Activated CD8-positive, alpha-beta memory T cell treated with anti-CD3 and anti-CD28 coated beads for 36 hours (primary cell): ENCODE measurements around the gene SPTLC1. TPM values are rescaled to one million over a fixed set of nuclear protein-coding genes. Genes with fewer than 3 reads are reported as not detected.
"Not testable (repeated sequence)": the region's sequence is repeated elsewhere in the genome, so short reads cannot be mapped to it uniquely, and the experiment has no call there.

Experiments
- CTCF ChIA-PET: fragments of 350-600 bp; sonication (Branson Sonifier 250); formaldehyde crosslinking; loops from one replicate; lab custom pipeline; 2021; ENCODE audit warnings: antibody characterized with exemption; lab: Charles Lee
- POLR2A ChIA-PET: fragments of 350-600 bp; sonication (Branson Sonifier 250); formaldehyde crosslinking; loops from one replicate; lab custom pipeline; 2021; ENCODE audit warnings: antibody characterized with exemption; lab: Charles Lee
- total RNA-seq, 2 experiments: library from RNA; stranded (reverse); gene quantifications; one replicate each; pipeline ENCODE4 v1.2.3, GENCODE V29; 2021

SPTLC1 gene
- total RNA-seq, 2 experiments from 2014 or later: 58.7 to 61.3 TPM

DNA sequence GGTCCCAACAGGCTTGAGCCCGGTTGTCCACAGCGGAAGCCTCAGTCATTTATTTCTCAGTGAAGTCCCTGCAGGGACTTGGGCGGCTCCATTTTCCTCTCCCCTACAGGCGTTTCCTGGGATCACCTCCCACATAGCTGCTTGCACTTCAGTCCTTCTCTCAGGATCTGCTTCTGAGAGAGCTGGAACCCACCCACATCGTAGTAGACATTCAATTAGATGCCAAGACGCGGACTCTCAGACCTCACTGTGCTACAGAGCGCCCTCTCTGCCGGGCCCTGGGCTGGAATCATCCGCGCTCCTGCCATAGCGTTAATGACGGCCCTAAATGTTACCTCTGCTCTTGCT lies 111.2 kb downstream of the SPTLC1 start:
- ChIA-PET POLR2A (no interaction called here), CTCF (no interaction called here)

DNA sequence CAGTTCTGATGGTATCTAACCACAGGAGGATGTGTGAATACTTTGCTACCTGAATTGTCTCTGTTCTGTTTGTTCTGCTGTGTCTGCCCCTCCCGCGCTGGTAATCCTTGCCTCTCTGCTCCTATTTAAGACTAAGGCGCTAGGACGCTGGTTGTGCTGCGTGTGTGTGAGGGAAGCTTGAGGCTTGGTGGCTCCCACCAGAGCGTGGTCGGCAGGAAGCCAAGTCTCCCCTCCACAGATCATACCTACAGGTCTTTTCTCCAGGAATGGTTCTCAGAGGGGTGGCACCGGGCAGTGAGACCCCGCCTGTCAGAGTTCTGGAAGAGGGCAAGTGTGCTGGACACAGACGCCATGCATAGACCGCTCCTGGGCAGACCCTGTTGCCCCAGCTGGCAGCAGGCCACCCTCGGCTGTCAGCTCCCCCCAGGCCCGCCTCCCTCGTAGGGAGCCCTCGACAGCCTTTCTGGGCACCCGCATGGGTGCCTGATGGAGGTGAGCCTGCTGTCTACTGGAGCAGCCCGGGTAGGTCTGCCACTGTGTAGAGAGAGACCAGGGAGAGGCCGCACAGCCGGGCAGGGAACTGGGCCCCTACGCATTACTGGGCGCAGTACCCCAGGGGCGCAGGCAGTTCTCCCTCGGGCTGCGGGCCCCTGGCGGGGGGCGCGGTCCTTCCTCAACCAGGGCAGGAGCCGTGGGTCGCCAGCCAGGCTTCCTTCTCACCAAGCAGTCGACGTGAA lies 111.7 kb downstream of the SPTLC1 start:
- CTCF ChIA-PET: no interaction called here
- POLR2A ChIA-PET: no interaction called here

DNA sequence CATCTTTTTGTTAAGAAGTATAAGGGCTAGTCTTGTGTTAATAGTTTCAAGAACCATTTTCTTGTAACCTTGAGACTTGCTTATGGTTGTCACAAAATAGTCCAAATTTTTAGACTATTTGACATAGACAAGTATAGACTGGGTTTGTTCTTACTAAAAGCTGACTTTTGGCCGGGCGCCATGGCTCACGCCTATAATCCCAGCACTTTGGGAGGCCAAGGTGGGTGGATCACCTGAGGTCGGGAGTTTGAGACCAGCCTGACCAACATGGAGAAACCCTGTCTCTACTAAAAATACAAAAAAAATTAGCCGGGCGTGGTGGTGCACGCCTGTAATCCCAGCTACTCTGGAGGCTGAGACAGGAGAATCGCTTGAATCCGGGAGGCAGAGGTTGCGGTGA lies 113.3 kb downstream of the SPTLC1 start:
- POLR2A ChIA-PET: interaction anchor here (0.6 kb wide), 1 partner anchor 828 kb away, joined by 4 read pairs; no protein-coding TSS in a partner anchor
- CTCF ChIA-PET: not testable (repeated sequence)

DNA sequence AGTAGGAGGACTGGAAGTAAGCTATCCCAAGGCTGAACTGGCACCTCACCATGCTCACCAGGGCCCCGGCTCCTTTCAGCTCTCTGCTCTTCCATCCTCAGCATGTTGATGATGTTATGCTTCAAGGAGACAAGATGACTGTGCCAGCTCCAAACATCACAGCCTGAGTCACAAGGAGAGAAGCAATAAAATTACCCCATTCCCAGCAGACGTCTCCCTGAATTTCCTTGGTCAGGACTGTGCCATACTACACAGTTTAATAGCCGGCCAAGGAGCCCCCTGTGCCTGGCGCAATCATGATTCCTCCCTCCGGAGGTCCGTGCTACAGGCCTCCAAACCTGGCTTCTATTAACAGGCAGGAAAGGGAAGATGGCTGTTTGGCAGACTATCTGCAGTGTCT lies 114.0 kb downstream of the SPTLC1 start:
- CTCF ChIA-PET: no interaction called here
- POLR2A ChIA-PET: no interaction called here

DNA sequence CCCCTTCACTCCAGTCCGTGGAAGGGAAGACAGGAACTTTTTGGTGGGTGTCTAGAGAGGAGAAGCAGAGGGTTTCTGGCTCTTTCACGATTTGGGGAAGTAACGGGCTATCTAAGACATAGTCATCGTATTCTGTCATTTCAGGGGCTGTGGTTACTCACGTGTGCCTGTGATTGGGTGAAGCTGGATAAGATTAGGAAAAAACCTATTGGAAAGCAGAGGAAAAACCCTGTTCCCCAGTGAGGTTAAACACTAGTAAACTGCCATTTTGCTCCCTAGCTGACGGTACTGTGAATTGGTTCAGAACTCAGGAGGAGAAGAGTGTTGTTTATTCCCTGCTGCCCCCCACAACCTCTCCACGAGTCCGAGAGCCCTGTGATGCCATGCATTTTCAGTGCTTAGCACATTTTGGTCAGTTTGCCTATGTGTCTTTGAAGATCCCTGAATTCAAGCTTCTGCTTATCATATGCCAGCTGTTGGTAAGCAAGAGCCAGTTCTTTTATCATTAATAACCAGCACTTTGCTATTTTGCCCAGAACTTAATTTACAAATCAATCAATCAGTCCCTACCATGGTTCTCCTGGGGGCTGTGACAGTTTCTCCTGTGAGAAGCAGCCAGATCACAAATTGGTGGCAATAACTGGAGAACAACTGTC lies 120.1 kb downstream of the SPTLC1 start:
- ChIA-PET POLR2A (no interaction called here), CTCF (no interaction called here)

DNA sequence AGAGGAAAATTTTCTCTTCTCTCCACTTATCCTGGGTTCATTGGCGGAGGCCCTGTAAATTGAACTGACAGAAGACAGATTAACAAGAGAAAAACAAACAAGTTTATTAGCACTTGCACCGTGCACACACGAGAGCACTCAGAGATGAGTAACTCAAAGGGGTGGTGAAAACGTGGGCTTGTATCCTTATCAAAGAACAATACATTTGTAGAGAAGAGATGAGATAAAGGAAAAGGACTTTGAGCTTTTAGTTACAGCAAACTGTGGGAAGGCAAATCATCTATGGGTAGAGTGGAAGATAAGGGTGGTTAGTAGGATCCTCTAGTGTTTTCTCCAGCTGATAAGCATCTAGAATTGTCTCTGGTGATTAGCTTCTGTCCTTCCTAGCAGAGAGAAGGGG lies 120.8 kb downstream of the SPTLC1 start:
- CTCF ChIA-PET: no interaction called here
- POLR2A ChIA-PET: no interaction called here

DNA sequence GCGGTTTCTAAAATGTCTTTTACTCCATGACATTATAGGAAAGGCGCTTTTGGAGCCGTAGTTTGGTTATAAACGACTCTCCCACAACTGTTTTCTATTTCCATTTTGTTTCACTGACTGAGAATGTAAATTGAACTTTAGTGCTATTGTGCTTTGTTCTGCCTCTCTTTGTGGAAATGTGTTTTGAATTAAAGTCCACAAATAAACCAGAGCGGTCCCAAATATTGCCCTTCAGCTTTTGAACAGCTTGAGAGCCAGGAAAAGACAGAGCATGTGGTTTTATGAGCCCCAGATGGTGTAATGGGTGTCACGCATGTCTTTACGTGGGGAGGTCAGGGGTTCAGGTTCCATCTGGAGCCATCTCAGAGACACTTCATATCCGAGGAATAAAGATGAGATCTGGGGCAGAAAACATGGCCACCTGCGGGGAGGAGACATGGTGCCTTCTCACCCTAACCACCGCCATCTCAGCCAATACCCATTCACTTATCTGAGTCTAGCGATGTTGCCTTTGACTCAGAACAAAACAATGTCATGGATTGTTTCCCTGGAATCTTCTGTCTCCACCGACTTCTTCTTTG lies 122.7 kb downstream of the SPTLC1 start:
- ChIA-PET POLR2A (no interaction called here), CTCF (no interaction called here)

DNA sequence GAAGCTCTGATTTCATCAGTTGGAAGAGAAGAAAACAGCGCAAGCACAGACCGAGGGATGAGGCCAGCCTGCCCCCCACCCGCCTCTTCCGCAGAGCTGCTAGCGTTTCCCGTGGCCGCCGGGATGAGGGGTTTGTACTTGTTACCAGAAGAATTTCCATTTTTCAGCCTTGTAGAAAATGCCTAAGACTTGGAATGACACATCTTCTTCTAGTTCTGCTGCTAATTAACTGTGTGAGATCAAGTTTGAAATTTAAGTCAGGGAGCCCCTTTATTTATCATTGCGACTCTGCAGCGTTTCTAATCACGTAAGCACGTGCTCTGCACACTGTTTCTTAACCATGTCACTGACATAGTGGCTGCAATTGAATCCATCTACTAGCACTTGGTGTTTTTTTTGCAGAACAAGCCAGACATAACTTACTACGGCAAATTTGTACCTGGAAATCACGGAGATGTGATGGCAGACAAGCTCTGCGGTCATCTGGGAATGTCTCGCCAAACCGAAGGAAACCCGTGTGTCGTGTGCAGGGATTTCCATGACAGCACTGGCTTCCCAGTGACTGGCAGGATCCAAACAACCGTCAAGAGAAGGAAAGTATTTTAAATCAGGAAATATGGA lies 123.4 kb downstream of the SPTLC1 start:
- ChIA-PET POLR2A (no interaction called here), CTCF (no interaction called here)

DNA sequence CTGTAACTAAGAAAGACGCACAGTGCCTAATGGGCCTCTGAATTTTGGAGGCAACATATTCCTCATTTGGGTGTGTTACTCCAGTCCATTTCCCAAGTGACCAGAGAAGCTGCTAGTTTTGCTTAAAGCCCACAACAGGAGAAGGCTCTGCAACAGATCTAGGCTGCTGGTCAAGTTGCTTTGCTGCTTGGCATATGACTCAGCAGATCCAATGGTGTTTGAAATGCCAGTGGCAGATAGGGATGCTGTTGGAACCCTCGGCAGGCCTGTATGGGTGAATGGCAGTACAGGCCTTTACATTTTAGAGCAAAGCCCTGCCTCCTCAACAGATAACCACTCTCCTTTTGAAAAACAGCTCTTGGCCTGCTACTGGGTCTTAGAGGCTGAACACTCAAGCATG lies 129.0 kb downstream of the SPTLC1 start:
- CTCF ChIA-PET: no interaction called here
- POLR2A ChIA-PET: no interaction called here

DNA sequence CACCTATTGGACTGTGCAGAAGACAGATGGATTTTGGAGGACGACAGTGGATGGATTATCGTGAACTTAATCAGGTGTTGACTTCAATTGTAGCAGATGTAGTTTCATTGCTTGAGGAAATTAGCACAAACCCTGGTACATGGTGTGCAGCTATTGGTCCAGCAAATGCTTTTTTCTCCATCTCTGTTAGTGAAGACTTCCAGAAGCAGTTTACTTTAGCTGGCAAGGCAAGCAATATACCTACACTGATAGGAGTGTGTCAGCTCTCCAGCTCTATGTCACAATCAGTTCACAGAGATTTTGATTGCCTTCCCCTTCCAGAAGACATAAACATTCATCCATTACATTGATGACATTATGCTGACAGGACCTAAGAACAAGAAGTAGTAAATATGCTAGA lies 129.5 kb downstream of the SPTLC1 start:
- CTCF ChIA-PET: no interaction called here
- POLR2A ChIA-PET: no interaction called here

Other genes starting within 250 kb of the SPTLC1 start
- gene ROR2, start 165.2 kb downstream of the SPTLC1 start, total RNA-seq: not detected
- 100 to 1,000 TPM; 266 to 275 TPM for gene IARS1, start 178.3 kb upstream of the SPTLC1 start, total RNA-seq
- gene NOL8, start 209.9 kb upstream of the SPTLC1 start, total RNA-seq: 10 to 100 TPM; 64.1 to 65.6 TPM
- gene CENPP, start 210.5 kb upstream of the SPTLC1 start, total RNA-seq: 10 to 100 TPM; 21.5 to 23.8 TPM